H1 (cell line): ENCODE measurements around the gene CEP68. TPM values are rescaled to one million over a fixed set of nuclear protein-coding genes. Genes with fewer than 3 reads are reported as not detected.

Experiments used
- CTCF ChIA-PET: fragments of 300-600 bp; sonication (Branson Sonifier 250); formaldehyde crosslinking; loops from one replicate; lab custom pipeline; 2021; ENCODE audit not compliant: partially characterized antibody; lab: Charles Lee
- POLR2A ChIA-PET: fragments of 300-600 bp; sonication (Branson Sonifier 250); formaldehyde crosslinking; loops from one replicate; lab custom pipeline; 2021; ENCODE audit warnings: inconsistent platforms; ENCODE audit not compliant: partially characterized antibody; lab: Charles Lee
- DNase-seq, 2 experiments: peaks; one replicate each; pipeline versions ENCODE4 v3.0.0 to v3.0.0-alpha.2; 2010 to 2022; ENCODE audit warnings: low spot score in 2 of 2, low read depth in 1 of 2, mixed read lengths in 1 of 2
- FAIRE-seq: peaks from 2 replicates; lab custom pipeline; 2011; peaks lifted over from hg19 to GRCh38; lab: Jason Lieb, UNC
- H2AFZ ChIP-seq: 2 replicates; pipeline ENCODE4 v1.8.1; 2012; ENCODE audit warnings: low read length, inconsistent platforms
- H2AK5ac ChIP-seq: 2 replicates; pipeline ENCODE4 v1.6.1; 2013; ENCODE audit warnings: low read depth, low read length
- H2BK120ac ChIP-seq: replicated peaks from 2 replicates; pipeline ENCODE3; 2013; ENCODE audit warnings: low read depth, low read length, inconsistent platforms
- H2BK12ac ChIP-seq: 2 replicates; pipeline ENCODE4 v1.6.1; 2013; ENCODE audit warnings: low read depth, low read length
- H2BK15ac ChIP-seq: 2 replicates; pipeline ENCODE4 v1.6.1; 2013; ENCODE audit warnings: low read length
- H2BK20ac ChIP-seq: 2 replicates; pipeline ENCODE4 v1.6.1; 2013; ENCODE audit warnings: low read length
- H2BK5ac ChIP-seq: 2 replicates; pipeline ENCODE4 v1.6.1; 2013; ENCODE audit warnings: low read depth, low read length
- H3K14ac ChIP-seq: 2 replicates; pipeline ENCODE4 v1.6.1; 2013; ENCODE audit warnings: inconsistent platforms; ENCODE audit not compliant: insufficient read length
- H3K18ac ChIP-seq: 2 replicates; pipeline ENCODE4 v1.6.1; 2013; ENCODE audit warnings: low read length; ENCODE audit errors: extremely low read depth
- H3K23ac ChIP-seq: 2 replicates; pipeline ENCODE4 v1.6.1; 2013; ENCODE audit warnings: inconsistent platforms; ENCODE audit not compliant: insufficient read length
- H3K23me2 ChIP-seq: 2 replicates; pipeline ENCODE4 v1.6.1; 2013; ENCODE audit warnings: low read depth, low read length
- H3K27ac ChIP-seq: 2 replicates; pipeline ENCODE4 v1.6.1; 2011; ENCODE audit warnings: low read depth, low read length, inconsistent platforms
- H3K27me3 ChIP-seq, 4 experiments: replicated peaks in 1 of 4; 1 replicate in 1 of 4; 2 replicates in 3 of 4; pipeline versions ENCODE4 v1.6.1 to v1.8.1; 2011 to 2013; ENCODE audit warnings: low read length in 3 of 4, mild to moderate bottlenecking in 3 of 4, inconsistent platforms in 2 of 4, mixed read lengths in 2 of 4, moderate library complexity in 1 of 4; ENCODE audit not compliant: control insufficient read depth in 3 of 4, insufficient read depth in 3 of 4; ENCODE audit errors: extremely low read depth in 1 of 4
- H3K36me3 ChIP-seq, 4 experiments: 2 replicates each; pipeline versions ENCODE4 v1.6.1 to v1.8.1; 2011 to 2013; ENCODE audit warnings: mild to moderate bottlenecking in 4 of 4, low read length in 3 of 4, moderate library complexity in 2 of 4, control low read depth in 1 of 4, inconsistent platforms in 1 of 4; ENCODE audit not compliant: insufficient read depth in 4 of 4, control insufficient read depth in 2 of 4
- H3K4ac ChIP-seq: replicated peaks from 2 replicates; pipeline ENCODE3; 2013; ENCODE audit warnings: low read length, low read depth, mixed read lengths, inconsistent platforms; ENCODE audit not compliant: insufficient read length
- H3K4me1 ChIP-seq, 4 experiments: replicated peaks in 1 of 4; 1 replicate in 1 of 4; 2 replicates in 3 of 4; pipeline versions ENCODE4 v1.6.1 to v1.8.1; 2011 to 2013; ENCODE audit warnings: low read length in 3 of 4, inconsistent platforms in 2 of 4, mixed read lengths in 1 of 4; ENCODE audit not compliant: insufficient read depth in 4 of 4, control insufficient read depth in 3 of 4
- H3K4me2 ChIP-seq, 2 experiments: 2 replicates each; pipeline versions ENCODE4 v1.6.1 to v1.8.1; 2011 to 2013; ENCODE audit warnings: low read depth in 2 of 2, low read length in 2 of 2, control low read depth in 1 of 2, inconsistent platforms in 1 of 2, mild to moderate bottlenecking in 1 of 2; ENCODE audit not compliant: insufficient read depth in 1 of 2
- H3K4me3 ChIP-seq, 4 experiments: fragments of 200-600, 300-600 bp in 1 of 4; sonication (generic), shearing (Covaris generic), sonication (Bioruptor Twin) in 1 of 4; 2 replicates each; pipeline versions ENCODE4 v1.5.1 to v1.8.1; 2011 to 2016; ENCODE audit warnings: low read length in 4 of 4, low read depth in 3 of 4, control low read depth in 2 of 4, inconsistent platforms in 2 of 4, mild to moderate bottlenecking in 2 of 4, mixed read lengths in 1 of 4, moderate library complexity in 1 of 4; ENCODE audit not compliant: insufficient read depth in 2 of 4; ENCODE audit errors: extremely low read depth in 1 of 4
- H3K56ac ChIP-seq: replicated peaks from 2 replicates; pipeline ENCODE3; 2013; ENCODE audit warnings: low read depth, mild to moderate bottlenecking, mixed read lengths, low read length, inconsistent platforms; ENCODE audit not compliant: insufficient read length
- H3K79me1 ChIP-seq: 2 replicates; pipeline ENCODE4 v1.6.1; 2013; ENCODE audit warnings: low read depth, low read length, control low read depth
- H3K79me2 ChIP-seq, 2 experiments: 2 replicates each; pipeline versions ENCODE4 v1.6.1 to v1.8.1; 2012 to 2013; ENCODE audit warnings: low read length in 2 of 2, mild to moderate bottlenecking in 2 of 2, inconsistent platforms in 1 of 2; ENCODE audit not compliant: insufficient read depth in 2 of 2, control insufficient read depth in 1 of 2
- H3K9ac ChIP-seq, 4 experiments: replicated peaks in 1 of 4; 1 replicate in 1 of 4; 2 replicates in 3 of 4; pipeline versions ENCODE4 v1.6.1 to v1.8.1; 2011 to 2013; ENCODE audit warnings: low read depth in 3 of 4, low read length in 3 of 4, control low read depth in 2 of 4, mild to moderate bottlenecking in 2 of 4, moderate library complexity in 2 of 4, inconsistent platforms in 1 of 4; ENCODE audit errors: extremely low read depth in 1 of 4
- H3K9me3 ChIP-seq, 2 experiments: 2 replicates each; pipeline versions ENCODE4 v1.6.1 to v1.8.1; 2012 to 2013; ENCODE audit warnings: mild to moderate bottlenecking in 2 of 2, moderate library complexity in 2 of 2, control low read depth in 1 of 2, inconsistent platforms in 1 of 2, low read depth in 1 of 2, low read length in 1 of 2, mixed read lengths in 1 of 2; ENCODE audit not compliant: insufficient read depth in 2 of 2
- H4K20me1 ChIP-seq, 2 experiments: replicated peaks in 1 of 2; 2 replicates each; pipeline versions ENCODE3 to v1.8.1; 2011 to 2013; ENCODE audit warnings: inconsistent platforms in 2 of 2, low read length in 2 of 2, mild to moderate bottlenecking in 1 of 2; ENCODE audit not compliant: insufficient read depth in 2 of 2, control insufficient read depth in 1 of 2
- H4K5ac ChIP-seq: 2 replicates; pipeline ENCODE4 v1.6.1; 2013; ENCODE audit warnings: low read length, low read depth, mixed read lengths, inconsistent platforms; ENCODE audit not compliant: insufficient read length
- H4K8ac ChIP-seq: 2 replicates; pipeline ENCODE4 v1.8.0; 2013; ENCODE audit warnings: mild to moderate bottlenecking, moderate library complexity, low read length, inconsistent platforms; ENCODE audit not compliant: insufficient read depth; ENCODE audit errors: extremely low read depth
- H4K91ac ChIP-seq: replicated peaks from 2 replicates; pipeline ENCODE3; 2013; ENCODE audit warnings: low read length, mixed read lengths, inconsistent platforms; ENCODE audit not compliant: insufficient read length
- EP300 ChIP-seq, 2 experiments: IDR thresholded peaks; 1 replicate in 1 of 2; 2 replicates in 1 of 2; pipeline ENCODE4 v1.6.1; 2011 to 2012; ENCODE audit warnings: low read depth in 2 of 2, low read length in 2 of 2, mild to moderate bottlenecking in 2 of 2, borderline replicate concordance in 1 of 2, inconsistent platforms in 1 of 2, moderate library complexity in 1 of 2
- SAP30 ChIP-seq: fragments of 300-600 bp; sonication (generic); IDR thresholded peaks from 2 replicates; pipeline ENCODE4 v1.7.1; 2012; ENCODE audit warnings: low read length, moderate library complexity, mild to moderate bottlenecking, inconsistent platforms; ENCODE audit not compliant: insufficient read depth, insufficient replicate concordance
- WGBS, 2 experiments: shearing (Covaris generic) in 1 of 2; methylation state at CpG; one replicate each; pipeline versions ENCODE4 v1.1.6 to v1.1.7; 2013 to 2015; ENCODE audit warnings: low lambda C conversion rate in 2 of 2, mixed read lengths in 2 of 2, inconsistent platforms in 1 of 2, low coverage in 1 of 2, missing lambda C conversion rate in 1 of 2; ENCODE audit not compliant: insufficient replicate concordance in 2 of 2, insufficient coverage in 1 of 2, insufficient read length in 1 of 2; ENCODE audit errors: extremely low coverage in 1 of 2, missing lambda C conversion rate in 1 of 2; 5-methylcytosine and 5-hydroxymethylcytosine counted together
- polyA plus RNA-seq, 7 experiments: library from polyadenylated mRNA; depleted of rRNA in 3 of 7; stranded (reverse) in 5 of 7; unstranded in 2 of 7; fragments of >200 nt in 5 of 7; fragments of 200-250 nt in 2 of 7; gene quantifications; 1 replicate in 5 of 7; 2 replicates in 1 of 7; 4 replicates in 1 of 7; pipeline versions ENCODE4 v1.2.1 to v1.2.3, GENCODE V29; 2011 to 2013; ENCODE audit warnings: missing spikeins in 2 of 7, mixed read lengths in 2 of 7
- total RNA-seq: library from RNA; stranded (reverse); fragmentation: NEBNext Ultra II Directional; extraction: Animal tissue kit (Norgen Biotek cat#: 25700); gene quantifications from 2 replicates; pipeline ENCODE4 v1.2.1, GENCODE V29; 2021

The CEP68 gene
- total and polyA plus RNA-seq, 2 of the 8 experiments (the other 6 are each of a cell fraction or from before 2014, with no cell fraction given): 23.2 to 24.7 TPM

DNA sequence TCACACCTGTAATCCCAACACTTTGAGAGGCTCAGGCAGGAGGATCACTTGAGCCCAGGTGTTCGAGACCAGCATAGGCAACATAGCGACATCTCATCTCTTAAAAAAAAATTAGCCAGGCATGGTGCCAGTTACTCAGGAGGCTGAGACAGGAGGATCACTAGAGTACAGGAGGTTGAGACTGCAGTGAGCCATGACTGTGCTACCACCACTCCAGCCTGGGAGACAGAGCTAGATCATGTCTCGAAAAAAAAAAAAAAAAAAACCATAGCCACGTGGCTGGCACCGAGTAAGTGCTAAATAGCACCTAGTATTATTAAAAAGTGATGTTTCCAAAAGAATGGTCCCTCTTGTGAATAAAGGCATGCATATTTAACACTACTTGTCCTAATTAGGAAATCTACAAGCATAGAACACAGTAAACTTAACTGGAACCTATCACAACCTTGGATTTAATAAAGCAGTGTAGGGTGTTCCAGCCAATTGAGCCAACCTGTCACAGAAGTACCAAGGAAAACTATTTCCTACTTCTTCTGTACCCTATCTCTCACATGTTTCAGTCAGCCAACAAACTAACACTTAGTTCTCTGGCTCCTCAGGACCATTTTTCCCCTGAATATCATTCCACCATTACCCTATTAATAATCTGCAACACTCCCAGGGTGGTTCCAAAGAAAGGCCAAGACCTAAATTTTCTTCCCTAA is 64.9 kb downstream of the CEP68 start:
- Histone ChIP-seq H2BK5ac (no peak overlapping the region), H3K56ac (no peak overlapping the region), H2AK5ac (no peak overlapping the region), H3K9me3 (no peaks in the 10 kb centered on the region), H3K18ac (no peak overlapping the region), H3K9ac (no peak overlapping the region), H3K4me2 (no peak overlapping the region), H3K79me1 (peaks cover 3% of the 10 kb centered on the region; the same call in 1 of the 2 replicates), H3K4ac (no peak overlapping the region), H3K79me2 (peaks cover 38 to 98% of the 10 kb centered on the region in 2 experiments), H4K91ac (no peak overlapping the region), H2BK120ac (no peak overlapping the region), H2AFZ (no peak overlapping the region), H4K20me1 (peaks cover 7 to 9% of the 10 kb centered on the region in 2 experiments), H4K5ac (no peak overlapping the region), H3K4me3 (no peak overlapping the region), H3K36me3 (no peaks in the 10 kb centered on the region), H3K23me2 (no peaks in the 10 kb centered on the region), H3K27ac (no peak overlapping the region), H3K4me1 (0 out of 7 replicates have a peak, but pooled peaks cover 0 to 2% (median 0%) of the 10 kb centered on the region in 4 experiments), H3K23ac (no peak overlapping the region), H2BK12ac (no peak overlapping the region), H2BK15ac (no peak overlapping the region), H2BK20ac (no peak overlapping the region), H3K27me3 (no peaks in the 10 kb centered on the region), H3K14ac (no peak overlapping the region), H4K8ac (no peak overlapping the region)
- 95% methylated on average over 5 of the region's 5 CpGs; no CpG with 5 or more reads in 1 of the 2 experiments for whole genome bisulfite sequencing, 2 experiments
- CTCF ChIA-PET: no interaction called here
- FAIRE-seq: no peak
- no peak for DNase-seq
- TF ChIP-seq EP300 (IDR thresholded peaks at IDR 0.05; ENCODE audit: borderline replicate concordance in 1 of 2, low read depth in 2 of 2, low read length in 2 of 2) (no peak), SAP30 (no peak)
- POLR2A ChIA-PET: interaction anchor here (1.0 kb wide), 1 partner anchor 9 kb away, joined by 3 read pairs; the partner anchor contains the start of gene RAB1A
